Esophagus squamous epithelium (tissue), 4 donors: Measurements from ENCODE around the gene SNAP91.

Source experiments
- POLR2A ChIP-seq, 4 donors: fragments of 450-650 bp; IDR thresholded peaks; one replicate each; pipeline ENCODE4 v1.6.1; 2017; ENCODE audit warnings: antibody characterized with exemption in 4 of 4, mild to moderate bottlenecking in 4 of 4, moderate library complexity in 3 of 4
- TF ChIP-seq, protein P1 (sequence below), 6 experiments: fragments of 450-650 bp in 4 of 6; fragments of 200-600 bp in 2 of 6; sonication (generic) in 2 of 6; IDR thresholded peaks; one replicate each; pipeline ENCODE4 v1.5.1; 2016 to 2019; ENCODE audit warnings: antibody characterized with exemption in 6 of 6, mild to moderate bottlenecking in 4 of 6, moderate library complexity in 4 of 6

DNA sequence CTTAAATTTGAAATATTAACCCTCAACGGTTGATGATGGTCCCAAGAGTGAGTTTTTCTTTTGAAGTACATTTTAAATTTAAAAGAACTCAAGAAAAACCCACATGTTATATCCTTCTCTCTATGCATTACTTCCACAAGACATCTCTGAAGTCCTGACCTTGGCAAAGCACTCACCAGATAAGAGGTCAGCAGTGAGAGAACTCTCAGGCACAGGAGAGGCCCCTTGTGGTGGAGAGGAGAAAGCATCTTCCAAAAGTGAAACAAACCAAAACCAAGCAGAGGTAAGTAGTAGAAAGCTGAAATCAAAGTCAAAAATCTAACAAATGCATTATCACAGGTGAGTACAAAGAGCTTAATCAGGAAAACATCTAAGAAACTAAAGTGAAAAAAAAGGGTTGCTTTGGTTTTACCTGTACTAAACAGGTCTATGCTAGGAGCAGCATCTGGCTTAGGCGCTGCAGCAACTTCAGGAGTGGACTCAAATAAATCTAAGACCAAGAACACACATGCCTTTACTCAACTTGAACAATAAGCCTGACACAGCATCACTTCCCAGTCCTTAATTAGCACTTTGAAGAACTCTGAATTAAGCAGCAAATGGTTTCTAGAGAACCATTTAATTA, 116.0 kb downstream of the SNAP91 start:
- TF ChIP-seq, protein P1, sequence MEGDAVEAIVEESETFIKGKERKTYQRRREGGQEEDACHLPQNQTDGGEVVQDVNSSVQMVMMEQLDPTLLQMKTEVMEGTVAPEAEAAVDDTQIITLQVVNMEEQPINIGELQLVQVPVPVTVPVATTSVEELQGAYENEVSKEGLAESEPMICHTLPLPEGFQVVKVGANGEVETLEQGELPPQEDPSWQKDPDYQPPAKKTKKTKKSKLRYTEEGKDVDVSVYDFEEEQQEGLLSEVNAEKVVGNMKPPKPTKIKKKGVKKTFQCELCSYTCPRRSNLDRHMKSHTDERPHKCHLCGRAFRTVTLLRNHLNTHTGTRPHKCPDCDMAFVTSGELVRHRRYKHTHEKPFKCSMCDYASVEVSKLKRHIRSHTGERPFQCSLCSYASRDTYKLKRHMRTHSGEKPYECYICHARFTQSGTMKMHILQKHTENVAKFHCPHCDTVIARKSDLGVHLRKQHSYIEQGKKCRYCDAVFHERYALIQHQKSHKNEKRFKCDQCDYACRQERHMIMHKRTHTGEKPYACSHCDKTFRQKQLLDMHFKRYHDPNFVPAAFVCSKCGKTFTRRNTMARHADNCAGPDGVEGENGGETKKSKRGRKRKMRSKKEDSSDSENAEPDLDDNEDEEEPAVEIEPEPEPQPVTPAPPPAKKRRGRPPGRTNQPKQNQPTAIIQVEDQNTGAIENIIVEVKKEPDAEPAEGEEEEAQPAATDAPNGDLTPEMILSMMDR (IDR thresholded peaks at IDR 0.05), result peak in 3 of 6 experiments; percentile 13 to 32 (median 22)
- TF ChIP-seq POLR2A (IDR thresholded peaks at IDR 0.05), result no peak
